Lung (tissue), 12 donors: ENCODE measurements around the gene KIAA1671. TPM values are rescaled to one million over a fixed set of nuclear protein-coding genes. Genes with fewer than 3 reads are reported as not detected.

ENCODE experiments used
- ATAC-seq: fragments of 200-7000 bp; cut with Tn5 transposase; one replicate; pipeline ENCODE4 v1.9.1; 2020; ENCODE audit warnings: moderate number of reproducible peaks; ENCODE audit not compliant: insufficient read depth, low FRiP score
- DNase-seq, 3 donors: peaks; one replicate each; pipeline ENCODE4 v3.0.0-alpha.2; 2013 to 2017
- H3K27ac ChIP-seq, 2 donors: one replicate each; pipeline ENCODE4 v1.5.1; 2013; ENCODE audit warnings: mild to moderate bottlenecking in 2 of 2, moderate library complexity in 2 of 2, control low read depth in 1 of 2, inconsistent platforms in 1 of 2, low read depth in 1 of 2, low read length in 1 of 2
- H3K27me3 ChIP-seq, 3 donors: one replicate each; pipeline ENCODE4 v1.5.1; 2013; ENCODE audit warnings: low read length in 2 of 3; ENCODE audit not compliant: control insufficient read depth in 3 of 3, insufficient read depth in 3 of 3
- H3K36me3 ChIP-seq, 4 donors: one replicate each; pipeline ENCODE4 v1.5.1; 2013; ENCODE audit warnings: low read length in 4 of 4, mild to moderate bottlenecking in 1 of 4, moderate library complexity in 1 of 4; ENCODE audit not compliant: control insufficient read depth in 4 of 4, insufficient read depth in 4 of 4
- H3K4me1 ChIP-seq, 5 donors: one replicate each; pipeline ENCODE4 v1.5.1; 2013; ENCODE audit warnings: low read length in 5 of 5, mild to moderate bottlenecking in 2 of 5, moderate library complexity in 1 of 5; ENCODE audit not compliant: control insufficient read depth in 5 of 5, insufficient read depth in 5 of 5
- H3K4me3 ChIP-seq: one replicate; pipeline ENCODE4 v1.5.1; 2013; ENCODE audit warnings: mild to moderate bottlenecking, control low read depth, moderate library complexity
- H3K9ac ChIP-seq, 2 donors: one replicate each; pipeline ENCODE4 v1.5.1; 2013; ENCODE audit warnings: low read length in 2 of 2, control low read depth in 1 of 2; ENCODE audit not compliant: insufficient read depth in 1 of 2
- H3K9me3 ChIP-seq, 4 donors: one replicate each; pipeline ENCODE4 v1.5.1; 2013; ENCODE audit warnings: low read length in 3 of 4, mild to moderate bottlenecking in 1 of 4, moderate library complexity in 1 of 4; ENCODE audit not compliant: control insufficient read depth in 4 of 4, insufficient read depth in 3 of 4
- CTCF ChIP-seq: IDR thresholded peaks from 2 replicates; pipeline ENCODE4 v1.5.1; 2012; ENCODE audit warnings: mild to moderate bottlenecking; ENCODE audit errors: control extremely low read depth, extremely low read depth
- whole genome bisulfite sequencing, 2 donors: extraction: QIAGEN DNeasy Blood & Tissue Kit; methylation state at CpG; one replicate each; pipeline ENCODE4 v1.1.7; 2013; 5-methylcytosine and 5-hydroxymethylcytosine counted together
- polyA plus RNA-seq, 2 donors: library from polyadenylated mRNA; stranded (reverse); fragments of 200-250 nt; gene quantifications; one replicate each; pipeline ENCODE4 v1.2.1, GENCODE V29; 2013
- total RNA-seq, 2 donors: library from RNA; depleted of rRNA in 1 of 2; stranded (reverse); fragments of >200 nt in 1 of 2; gene quantifications; one replicate each; pipeline ENCODE4 v1.2.1, GENCODE V29; 2014 to 2021
- donor health status: control.
- donor health status: control.
- donor health status: Bipolar disorder and iron deficiency.
- donor health status: healthy.
- donor health status: DM: yes; HTN: yes; CAD: no.

Gene KIAA1671
- total and polyA plus RNA-seq, 4 donors = 7.6 to 44.6 (median 24.0) TPM

GRCh38 chr22:25127318-25127717 is 174.8 kb downstream of the KIAA1671 start:
- no peaks in the 10 kb centered on the region for H3K27me3 ChIP-seq
- ATAC-seq (no peak), DNase-seq (peak in 1 of 3 donors; percentile 20)
- no peak overlapping the region for H3K9ac ChIP-seq
- H3K9me3 ChIP-seq = peaks cover 0 to 6% (median 0%) of the 10 kb centered on the region in 4 donors
- no peak for TF ChIP-seq CTCF
- no peak overlapping the region for H3K27ac ChIP-seq
- peaks cover 0 to 29% (median 0%) of the 10 kb centered on the region in 5 donors for H3K4me1 ChIP-seq
- H3K36me3 ChIP-seq = no peaks in the 10 kb centered on the region
- H3K4me3 ChIP-seq = no peak overlapping the region
- 54 to 65% methylated on average over 6 of the region's 6 CpGs for WGBS, 2 donors

GRCh38 chr22:25130462-25130861 is 177.9 kb downstream of the KIAA1671 start:
- Histone ChIP-seq H3K4me3 (no peak overlapping the region), H3K27ac (peak overlapping the region in 1 of 2 donors; percentile 81), H3K4me1 (peaks cover 0 to 30% (median 3%) of the 10 kb centered on the region in 5 donors), H3K27me3 (no peaks in the 10 kb centered on the region), H3K9ac (no peak overlapping the region), H3K36me3 (no peaks in the 10 kb centered on the region), H3K9me3 (peaks cover 0 to 2% (median 0%) of the 10 kb centered on the region in 4 donors)
- DNase-seq (no peak), ATAC-seq (no peak)
- TF ChIP-seq CTCF = no peak
- 56 to 72% methylated on average over 6 of the region's 6 CpGs for WGBS, 2 donors

GRCh38 chr22:25131198-25131887 is 178.8 kb downstream of the KIAA1671 start:
- H3K9ac ChIP-seq = no peak overlapping the region
- no peaks in the 10 kb centered on the region for H3K36me3 ChIP-seq
- no peak for DNase-seq
- peaks cover 0 to 2% (median 0%) of the 10 kb centered on the region in 4 donors for H3K9me3 ChIP-seq
- H3K4me1 ChIP-seq = peaks cover 0 to 30% (median 3%) of the 10 kb centered on the region in 5 donors
- TF ChIP-seq CTCF = no peak
- H3K27me3 ChIP-seq = no peaks in the 10 kb centered on the region
- ATAC-seq = no peak
- H3K4me3 ChIP-seq = no peak overlapping the region
- peak overlapping the region in 1 of 2 donors; percentile 23 for H3K27ac ChIP-seq
- WGBS, 2 donors = 81 to 85% methylated on average over 9 of the region's 9 CpGs

GRCh38 chr22:25134028-25134427 is 181.5 kb downstream of the KIAA1671 start:
- WGBS, 2 donors = 45 to 68% methylated on average over 4 of the region's 4 CpGs
- peak in 1 of 3 donors; percentile 34 for DNase-seq
- Histone ChIP-seq H3K9ac (no peak overlapping the region), H3K9me3 (peaks cover 0 to 3% (median 0%) of the 10 kb centered on the region in 4 donors), H3K4me1 (peaks cover 0 to 19% (median under 1%) of the 10 kb centered on the region in 5 donors), H3K36me3 (no peaks in the 10 kb centered on the region), H3K27ac (peak overlapping the region in 1 of 2 donors; percentile 83), H3K27me3 (no peaks in the 10 kb centered on the region), H3K4me3 (no peak overlapping the region)
- no peak for TF ChIP-seq CTCF
- peak; percentile 68 for ATAC-seq
